Loucy (cell line): ENCODE results near the gene CNTN4.

Source experiments
- H2AFZ ChIP-seq: fragments of 200-600 bp; sonication (generic); 2 replicates; pipeline ENCODE4 v1.6.0; 2016; ENCODE audit warnings: antibody characterized with exemption, mild to moderate bottlenecking, low read length, moderate library complexity
- H3F3A ChIP-seq: fragments of 200-600 bp; 2 replicates; pipeline ENCODE4 v1.6.0; 2016; ENCODE audit warnings: antibody characterized with exemption, low read depth, mild to moderate bottlenecking
- H3K27me3 ChIP-seq: fragments of 200-600 bp; sonication (generic); 2 replicates; pipeline ENCODE4 v1.6.1; 2014; ENCODE audit warnings: low read length, mild to moderate bottlenecking; ENCODE audit not compliant: insufficient read depth, poor library complexity, severe bottlenecking
- H3K36me3 ChIP-seq: fragments of 200-600 bp; sonication (generic); 2 replicates; pipeline ENCODE4 v1.6.1; 2016; ENCODE audit warnings: low read length; ENCODE audit not compliant: insufficient read depth
- H3K4me1 ChIP-seq: fragments of 200-600 bp; sonication (generic); 2 replicates; pipeline ENCODE4 v1.5.1; 2014; ENCODE audit warnings: low read length, mild to moderate bottlenecking; ENCODE audit not compliant: insufficient read depth, poor library complexity, severe bottlenecking
- H3K4me2 ChIP-seq: fragments of 200-600 bp; sonication (generic); 2 replicates; pipeline ENCODE4 v1.6.0; 2014; ENCODE audit warnings: antibody characterized with exemption, low read length, low read depth, mild to moderate bottlenecking; ENCODE audit not compliant: poor library complexity, severe bottlenecking
- H3K4me3 ChIP-seq: fragments of 200-600 bp; sonication (generic); 2 replicates; pipeline ENCODE4 v1.5.1; 2014; ENCODE audit warnings: low read length, mild to moderate bottlenecking, mixed read lengths; ENCODE audit not compliant: poor library complexity, severe bottlenecking
- H3K79me2 ChIP-seq: fragments of 200-600 bp; sonication (generic); 2 replicates; pipeline ENCODE4 v1.6.1; 2014; ENCODE audit warnings: low read length; ENCODE audit not compliant: insufficient read depth
- H3K9ac ChIP-seq: fragments of 200-600 bp; sonication (generic); 2 replicates; pipeline ENCODE4 v1.6.0; 2014; ENCODE audit warnings: mild to moderate bottlenecking, low read depth, low read length, moderate library complexity; ENCODE audit not compliant: poor library complexity, severe bottlenecking
- H3K9me2 ChIP-seq: fragments of 200-600 bp; sonication (generic); replicated peaks from 2 replicates; pipeline ENCODE4 v1.6.1; 2016; ENCODE audit warnings: low read depth, low read length, mixed read lengths
- H3K9me3 ChIP-seq: fragments of 200-600 bp; sonication (generic); 2 replicates; pipeline ENCODE4 v1.6.1; 2014; ENCODE audit warnings: mild to moderate bottlenecking, antibody characterized with exemption, low read length, low read depth; ENCODE audit not compliant: insufficient read depth
- H4K20me1 ChIP-seq: fragments of 200-600 bp; sonication (generic); 2 replicates; pipeline ENCODE4 v1.6.0; 2014; ENCODE audit warnings: antibody characterized with exemption, low read length, mild to moderate bottlenecking; ENCODE audit not compliant: insufficient read depth, poor library complexity, severe bottlenecking
- EZH2phosphoT487 ChIP-seq: fragments of 200-600 bp; IDR thresholded peaks from 2 replicates; pipeline ENCODE4 v1.6.1; 2018; ENCODE audit warnings: antibody characterized with exemption, mild to moderate bottlenecking, moderate library complexity, borderline replicate concordance
- TF ChIP-seq, protein P1 (sequence below): fragments of 200-600 bp; sonication (generic); conservative IDR thresholded peaks from 2 replicates; pipeline ENCODE4 v1.5.1; 2014; ENCODE audit warnings: mild to moderate bottlenecking, antibody characterized with exemption, low read length

CNTN4 gene

DNA sequence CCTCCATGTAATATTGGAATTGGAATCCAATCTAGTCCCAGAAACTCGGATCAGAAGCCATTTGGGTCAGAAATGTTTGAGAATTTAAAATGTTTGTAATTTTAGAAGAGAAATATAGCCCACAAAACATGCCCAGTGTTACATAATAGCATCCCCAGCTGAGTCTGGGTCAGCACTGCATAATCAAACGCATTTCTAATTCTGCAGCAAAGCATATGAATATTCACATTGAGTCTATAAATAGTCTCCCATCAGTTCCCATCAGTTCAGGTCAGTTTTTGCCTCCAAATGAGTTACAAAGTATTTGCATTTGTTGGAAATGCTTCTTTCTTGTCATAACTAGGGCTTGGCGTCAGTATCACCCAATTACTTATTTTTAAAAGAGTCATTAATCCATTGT lies 628.4 kb downstream of the CNTN4 start:
- Histone ChIP-seq H2AFZ (no peak overlapping the region), H3K79me2 (no peaks in the 10 kb centered on the region), H3K4me1 (no peaks in the 10 kb centered on the region), H3K9ac (no peak overlapping the region), H3K27me3 (no peaks in the 10 kb centered on the region), H3K4me2 (no peak overlapping the region), H3F3A (no peaks in the 10 kb centered on the region), H3K9me3 (no peaks in the 10 kb centered on the region), H3K36me3 (no peaks in the 10 kb centered on the region), H3K4me3 (no peak overlapping the region), H4K20me1 (no peaks in the 10 kb centered on the region), H3K9me2 (no peaks in the 10 kb centered on the region)
- TF ChIP-seq, protein P1, sequence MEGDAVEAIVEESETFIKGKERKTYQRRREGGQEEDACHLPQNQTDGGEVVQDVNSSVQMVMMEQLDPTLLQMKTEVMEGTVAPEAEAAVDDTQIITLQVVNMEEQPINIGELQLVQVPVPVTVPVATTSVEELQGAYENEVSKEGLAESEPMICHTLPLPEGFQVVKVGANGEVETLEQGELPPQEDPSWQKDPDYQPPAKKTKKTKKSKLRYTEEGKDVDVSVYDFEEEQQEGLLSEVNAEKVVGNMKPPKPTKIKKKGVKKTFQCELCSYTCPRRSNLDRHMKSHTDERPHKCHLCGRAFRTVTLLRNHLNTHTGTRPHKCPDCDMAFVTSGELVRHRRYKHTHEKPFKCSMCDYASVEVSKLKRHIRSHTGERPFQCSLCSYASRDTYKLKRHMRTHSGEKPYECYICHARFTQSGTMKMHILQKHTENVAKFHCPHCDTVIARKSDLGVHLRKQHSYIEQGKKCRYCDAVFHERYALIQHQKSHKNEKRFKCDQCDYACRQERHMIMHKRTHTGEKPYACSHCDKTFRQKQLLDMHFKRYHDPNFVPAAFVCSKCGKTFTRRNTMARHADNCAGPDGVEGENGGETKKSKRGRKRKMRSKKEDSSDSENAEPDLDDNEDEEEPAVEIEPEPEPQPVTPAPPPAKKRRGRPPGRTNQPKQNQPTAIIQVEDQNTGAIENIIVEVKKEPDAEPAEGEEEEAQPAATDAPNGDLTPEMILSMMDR = no peak
- TF ChIP-seq EZH2phosphoT487 = no peak

DNA sequence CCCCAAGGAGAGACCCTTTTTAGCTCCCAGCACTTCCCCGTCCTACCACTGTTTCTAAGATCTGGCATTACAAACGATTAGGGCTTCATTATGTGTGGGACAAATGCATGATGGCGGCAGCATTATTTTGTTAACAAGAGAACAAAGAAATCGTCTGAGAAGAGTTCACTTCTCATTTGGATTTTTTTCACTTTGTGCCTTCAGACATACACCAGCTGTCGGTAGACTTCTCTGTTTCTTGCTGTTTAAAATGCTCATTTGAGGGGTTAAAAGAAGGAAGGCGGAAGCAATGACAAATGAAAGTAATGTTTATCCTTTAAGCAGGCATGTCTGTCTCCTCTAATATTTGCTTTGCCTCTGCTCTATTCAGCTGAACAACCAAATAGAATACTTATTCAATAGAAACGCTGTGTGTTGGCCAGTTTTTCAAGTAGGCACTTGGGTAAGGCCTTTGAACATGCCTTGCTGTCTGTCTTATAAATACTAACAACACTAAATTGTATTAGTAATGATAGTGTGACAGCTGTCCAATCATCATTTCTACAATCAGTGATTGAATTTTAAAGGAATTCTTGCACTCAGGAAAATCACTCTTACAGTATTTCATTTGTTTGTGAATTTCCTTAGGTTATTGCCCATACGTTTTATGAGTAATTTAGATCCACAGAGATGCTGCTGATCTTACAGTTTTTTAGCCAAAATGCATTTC lies 629.1 kb downstream of the CNTN4 start:
- Histone ChIP-seq H3K9me2 (no peaks in the 10 kb centered on the region), H3K4me3 (no peak overlapping the region), H3K9ac (no peak overlapping the region), H3K4me2 (no peak overlapping the region), H3K4me1 (no peaks in the 10 kb centered on the region), H2AFZ (no peak overlapping the region), H3F3A (no peaks in the 10 kb centered on the region), H3K36me3 (no peaks in the 10 kb centered on the region), H3K79me2 (no peaks in the 10 kb centered on the region), H4K20me1 (no peaks in the 10 kb centered on the region), H3K27me3 (no peaks in the 10 kb centered on the region), H3K9me3 (no peaks in the 10 kb centered on the region)
- TF ChIP-seq, protein P1 = no peak
- TF ChIP-seq EZH2phosphoT487 = no peak

DNA sequence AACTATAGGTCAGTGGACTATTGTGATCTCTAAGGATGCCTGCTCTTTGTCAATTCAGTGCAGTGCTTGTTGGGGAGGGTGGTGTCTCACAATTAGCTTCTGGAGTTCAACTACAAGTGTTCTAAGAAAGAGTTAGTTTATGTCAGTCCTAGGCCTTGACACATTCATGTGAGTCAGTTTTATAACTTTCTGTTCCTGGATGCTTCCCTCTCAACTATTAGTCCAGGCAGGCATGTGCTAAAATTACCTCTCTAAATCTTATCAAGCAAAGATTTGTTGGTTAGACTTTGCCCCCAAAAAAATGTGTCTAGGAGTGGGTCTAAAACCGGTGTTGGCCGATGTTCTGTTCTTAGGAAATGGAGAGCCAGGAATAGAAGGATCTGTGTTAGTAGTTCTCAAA lies 633.2 kb downstream of the CNTN4 start:
- Histone ChIP-seq H3K9me2 (no peaks in the 10 kb centered on the region), H2AFZ (no peak overlapping the region), H4K20me1 (no peaks in the 10 kb centered on the region), H3K36me3 (no peaks in the 10 kb centered on the region), H3K4me3 (no peak overlapping the region), H3K9me3 (no peaks in the 10 kb centered on the region), H3K4me1 (no peaks in the 10 kb centered on the region), H3F3A (no peaks in the 10 kb centered on the region), H3K9ac (no peak overlapping the region), H3K4me2 (no peak overlapping the region), H3K27me3 (no peaks in the 10 kb centered on the region), H3K79me2 (no peaks in the 10 kb centered on the region)
- TF ChIP-seq, protein P1 = no peak
- TF ChIP-seq EZH2phosphoT487 = no peak
